Loucy (cell line): ENCODE measurements around the gene VPS26A.

Experiments
- CTCF ChIP-seq: fragments of 200-600 bp; sonication (generic); conservative IDR thresholded peaks from 2 replicates; pipeline ENCODE4 v1.5.1; 2014; ENCODE audit warnings: mild to moderate bottlenecking, antibody characterized with exemption, low read length
- EZH2phosphoT487 ChIP-seq: fragments of 200-600 bp; IDR thresholded peaks from 2 replicates; pipeline ENCODE4 v1.6.1; 2018; ENCODE audit warnings: antibody characterized with exemption, mild to moderate bottlenecking, moderate library complexity, borderline replicate concordance

GRCh38 chr10:69089638-69090599 is 34.1 kb upstream of the VPS26A start:
- TF ChIP-seq CTCF = no peak
- no peak for TF ChIP-seq EZH2phosphoT487
